Body of pancreas (tissue), 4 donors: ENCODE results near the gene HOMEZ. TPM values are rescaled to one million over a fixed set of nuclear protein-coding genes. Genes with fewer than 3 reads are reported as not detected.

Source experiments
- ATAC-seq: fragments of 150-250 bp; one replicate; pipeline ENCODE4 v1.9.1; 2016
- DNase-seq, 4 donors: peaks; one replicate each; pipeline ENCODE4 v3.0.0-alpha.2; 2019
- H3K27ac ChIP-seq, 4 donors: fragments of 200-600 bp; sonication (generic); 1 replicate in 3 of 4; 2 replicates in 1 of 4; pipeline versions ENCODE4 v1.5.1 to v1.6.1; 2016 to 2019; ENCODE audit warnings: mild to moderate bottlenecking in 1 of 4, mixed read lengths in 1 of 4, moderate library complexity in 1 of 4
- H3K27me3 ChIP-seq, 2 donors: fragments of 200-600 bp; sonication (generic); one replicate each; pipeline ENCODE4 v1.6.0; 2016; ENCODE audit warnings: mild to moderate bottlenecking in 1 of 2
- H3K36me3 ChIP-seq, 2 donors: fragments of 200-600 bp; sonication (generic); replicated peaks in 1 of 2; 2 replicates each; pipeline ENCODE4 v1.5.1; 2016; ENCODE audit warnings: low read depth in 2 of 2; ENCODE audit not compliant: insufficient read depth in 1 of 2
- H3K4me1 ChIP-seq: fragments of 200-600 bp; sonication (generic); one replicate; pipeline ENCODE4 v1.6.0; 2016
- H3K4me3 ChIP-seq, 2 donors: fragments of 200-600 bp; sonication (generic); 1 replicate in 1 of 2; 2 replicates in 1 of 2; pipeline ENCODE4 v1.5.1; 2016 to 2019
- H3K9me3 ChIP-seq, 3 donors: fragments of 200-600 bp; sonication (generic); 1 replicate in 2 of 3; 2 replicates in 1 of 3; pipeline ENCODE4 v1.5.1; 2016
- CTCF ChIP-seq, 7 experiments: fragments of 450-650 bp in 4 of 7; fragments of 200-600 bp in 3 of 7; sonication (generic) in 3 of 7; IDR thresholded peaks; one replicate each; pipeline ENCODE4 v1.5.1; 2016 to 2019; ENCODE audit warnings: antibody characterized with exemption in 7 of 7
- POLR2A ChIP-seq, 3 donors: fragments of 450-650 bp; IDR thresholded peaks; one replicate each; pipeline ENCODE4 v1.6.1; 2016; ENCODE audit warnings: antibody characterized with exemption in 3 of 3, mild to moderate bottlenecking in 2 of 3
- WGBS, 2 donors: methylation state at CpG; one replicate each; pipeline ENCODE4 v1.1.5; 2017; 5-methylcytosine and 5-hydroxymethylcytosine counted together
- intact Hi-C: fragments of 100-400 bp; cut with DNase I; formaldehyde crosslinking; loops from one replicate; pipeline ENCODE4 v1.15.1; 2023
- total RNA-seq, 2 donors: library from RNA; depleted of rRNA; stranded (reverse); fragments of >200 nt; gene quantifications; one replicate each; pipeline ENCODE4 v1.1.0, GENCODE V29; 2016

The HOMEZ gene
- total RNA-seq, 2 donors from 2014 or later, result 4.9 to 8.6 TPM

- intact Hi-C loops, result no loop called here
- peaks cover 22% of the 10 kb centered on the region for H3K4me1 ChIP-seq
- H3K4me3 ChIP-seq, result no peak overlapping the region
- H3K27me3 ChIP-seq, result no peaks in the 10 kb centered on the region
- peak; percentile 84 for ATAC-seq
- H3K9me3 ChIP-seq, result no peaks in the 10 kb centered on the region
- TF ChIP-seq CTCF (IDR thresholded peaks at IDR 0.05) (peak; percentile 68 to 99 (median 89)), POLR2A (IDR thresholded peaks at IDR 0.05) (peak in 2 of 3 donors; percentile 17 to 23)
- H3K27ac ChIP-seq, result peak overlapping the region in 1 of 4 donors; percentile 6
- DNase-seq, result peak; percentile 54 to 72 (median 61)
- no peaks in the 10 kb centered on the region for H3K36me3 ChIP-seq
- 22 to 27% methylated on average over 23 to 24 of the region's 24 CpGs for WGBS, 2 donors
Observed at GRCh38 chr14:23294734-23295561, 9.0 kb upstream of the HOMEZ start.

GRCh38 chr14:23286902-23287479, 1.1 kb upstream of the HOMEZ start:
- ATAC-seq, result no peak
- no peak for TF ChIP-seq CTCF (IDR thresholded peaks at IDR 0.05)
- TF ChIP-seq POLR2A (IDR thresholded peaks at IDR 0.05), result no peak

GRCh38 chr14:23285530-23286019, 357 bp downstream of the HOMEZ start:
- H3K27ac ChIP-seq, result peak overlapping the region; percentile 76 to 95 (median 93)
- intact Hi-C loops, result no loop called here
- peak overlapping the region; percentile 72 to 86 for H3K4me3 ChIP-seq
- no peaks in the 10 kb centered on the region for H3K27me3 ChIP-seq
- H3K36me3 ChIP-seq, result no peaks in the 10 kb centered on the region
- peaks cover 31% of the 10 kb centered on the region for H3K4me1 ChIP-seq
- WGBS, 2 donors, result 0% methylated on average over 15 to 22 of the region's 22 CpGs
- DNase-seq, result no peak
- H3K9me3 ChIP-seq, result no peaks in the 10 kb centered on the region
- no peak for TF ChIP-seq POLR2A (IDR thresholded peaks at IDR 0.05)
- no peak for TF ChIP-seq CTCF (IDR thresholded peaks at IDR 0.05)
- peak; percentile 30 for ATAC-seq

More at GRCh38 chr14:23286902-23287479, 1.1 kb upstream of the HOMEZ start:
- no peak for DNase-seq
- peak overlapping the region; percentile 86 to 95 (median 93) for H3K27ac ChIP-seq
- no peaks in the 10 kb centered on the region for H3K36me3 ChIP-seq
- WGBS, 2 donors, result 47 to 51% methylated on average over 6 of the region's 6 CpGs
- intact Hi-C loops, result no loop called here
- H3K4me1 ChIP-seq, result peaks cover 31% of the 10 kb centered on the region
- no peaks in the 10 kb centered on the region for H3K9me3 ChIP-seq
- H3K4me3 ChIP-seq, result peak overlapping the region; percentile 4 to 19
- no peaks in the 10 kb centered on the region for H3K27me3 ChIP-seq

GRCh38 chr14:23284654-23285529, 1.0 kb downstream of the HOMEZ start:
- ATAC-seq, result no peak

More at GRCh38 chr14:23284654-23285529, 1.0 kb downstream of the HOMEZ start:
- H3K36me3 ChIP-seq, result no peaks in the 10 kb centered on the region
- H3K4me3 ChIP-seq, result peak overlapping the region; percentile 72 to 86
- peaks cover 31% of the 10 kb centered on the region for H3K4me1 ChIP-seq
- no peaks in the 10 kb centered on the region for H3K27me3 ChIP-seq
- H3K27ac ChIP-seq, result peak overlapping the region; percentile 76 to 95 (median 93)
- no peak for TF ChIP-seq POLR2A (IDR thresholded peaks at IDR 0.05)
- TF ChIP-seq CTCF (IDR thresholded peaks at IDR 0.05), result no peak
- no peak for DNase-seq
- intact Hi-C loops, result no loop called here
- no peaks in the 10 kb centered on the region for H3K9me3 ChIP-seq
- 24 to 25% methylated on average over 9 of the region's 9 CpGs for WGBS, 2 donors
